Measurements from ENCODE around the gene MACROD2. TPM values are rescaled to one million over a fixed set of nuclear protein-coding genes. Genes with fewer than 3 reads are reported as not detected.

Gene MACROD2
- total RNA-seq, 1 donor from 2014 or later: 6.7 TPM

DNA sequence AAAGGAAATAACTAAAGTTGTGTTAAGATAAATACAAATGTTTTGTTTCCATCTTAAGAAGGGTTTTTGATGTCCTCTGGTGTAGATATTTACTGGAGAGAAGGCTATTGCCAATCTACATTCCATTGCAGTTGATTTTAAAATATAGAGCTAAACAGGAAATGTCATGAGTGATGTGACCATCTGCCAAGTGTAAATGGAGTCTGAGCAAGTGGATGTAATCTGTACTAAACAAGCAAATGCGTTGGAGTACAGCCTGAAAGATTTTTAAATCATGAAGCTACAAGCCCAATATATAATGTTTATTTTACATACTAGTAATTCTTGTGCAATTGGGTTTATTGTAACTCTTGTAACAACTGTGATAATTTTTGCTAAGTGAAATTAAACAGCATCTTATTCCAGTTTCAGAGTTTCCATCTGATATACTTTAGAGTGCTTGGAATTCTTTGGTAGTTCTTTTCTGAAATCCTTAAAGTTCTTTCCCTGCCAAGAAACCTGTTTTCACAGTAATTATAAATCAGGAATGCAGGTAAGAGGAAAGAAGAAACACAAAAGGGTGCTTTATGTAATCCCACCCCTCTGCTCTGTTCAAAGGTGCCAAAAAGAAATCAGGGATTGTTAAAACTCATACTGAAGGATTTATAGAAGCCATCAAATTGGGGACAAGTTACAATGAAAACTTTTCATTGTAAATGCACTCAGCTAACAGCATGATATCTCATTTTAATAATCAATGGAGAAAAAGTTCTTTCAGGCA lies 389.3 kb downstream of the MACROD2 start:
- Mint-ChIP-seq H3K36me3 (no peaks in the 10 kb centered on the region), H3K27ac (no peak overlapping the region), H3K4me1 (ENCODE audit: unreplicated experiment) (peaks cover 6% of the 10 kb centered on the region), H3K4me3 (no peak overlapping the region), H3K9me3 (peaks cover 5% of the 10 kb centered on the region), H3K27me3 (no peaks in the 10 kb centered on the region)
- DNase-seq (ENCODE audit: extremely low spot score, unreplicated experiment): no peak
- TF ChIP-seq, protein P1, sequence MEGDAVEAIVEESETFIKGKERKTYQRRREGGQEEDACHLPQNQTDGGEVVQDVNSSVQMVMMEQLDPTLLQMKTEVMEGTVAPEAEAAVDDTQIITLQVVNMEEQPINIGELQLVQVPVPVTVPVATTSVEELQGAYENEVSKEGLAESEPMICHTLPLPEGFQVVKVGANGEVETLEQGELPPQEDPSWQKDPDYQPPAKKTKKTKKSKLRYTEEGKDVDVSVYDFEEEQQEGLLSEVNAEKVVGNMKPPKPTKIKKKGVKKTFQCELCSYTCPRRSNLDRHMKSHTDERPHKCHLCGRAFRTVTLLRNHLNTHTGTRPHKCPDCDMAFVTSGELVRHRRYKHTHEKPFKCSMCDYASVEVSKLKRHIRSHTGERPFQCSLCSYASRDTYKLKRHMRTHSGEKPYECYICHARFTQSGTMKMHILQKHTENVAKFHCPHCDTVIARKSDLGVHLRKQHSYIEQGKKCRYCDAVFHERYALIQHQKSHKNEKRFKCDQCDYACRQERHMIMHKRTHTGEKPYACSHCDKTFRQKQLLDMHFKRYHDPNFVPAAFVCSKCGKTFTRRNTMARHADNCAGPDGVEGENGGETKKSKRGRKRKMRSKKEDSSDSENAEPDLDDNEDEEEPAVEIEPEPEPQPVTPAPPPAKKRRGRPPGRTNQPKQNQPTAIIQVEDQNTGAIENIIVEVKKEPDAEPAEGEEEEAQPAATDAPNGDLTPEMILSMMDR (conservative IDR thresholded peaks at IDR 0.05): no peak

DNA sequence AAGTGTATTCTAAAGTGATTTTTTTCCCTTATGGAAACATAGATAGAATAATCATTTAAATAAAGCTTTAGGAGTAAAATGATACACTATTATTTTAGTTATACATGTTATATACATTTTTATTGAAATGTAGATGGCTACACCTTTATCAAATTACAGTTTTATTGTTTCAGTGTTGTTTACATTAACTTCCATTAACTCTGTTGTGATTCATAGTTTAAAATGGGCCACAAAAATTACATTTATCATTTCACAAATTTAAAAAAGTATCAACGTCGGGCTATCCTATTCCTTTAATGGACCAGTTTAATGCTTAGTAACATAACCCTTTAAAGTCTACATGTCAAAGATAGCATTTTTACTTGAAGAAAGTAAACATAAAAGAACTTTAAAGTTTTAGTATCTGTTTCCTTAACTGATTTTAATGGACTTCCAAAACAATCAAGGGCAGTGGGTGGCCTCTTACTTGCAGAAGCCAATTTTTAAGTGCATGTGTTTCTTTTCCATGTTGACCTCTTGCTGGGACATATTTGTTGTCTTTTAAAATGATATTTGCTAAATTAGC lies 389.9 kb downstream of the MACROD2 start:
- Mint-ChIP-seq H3K4me1 (ENCODE audit: unreplicated experiment) (peaks cover 6% of the 10 kb centered on the region), H3K27ac (no peak overlapping the region), H3K4me3 (no peak overlapping the region), H3K27me3 (no peaks in the 10 kb centered on the region), H3K9me3 (peaks cover 5% of the 10 kb centered on the region), H3K36me3 (no peaks in the 10 kb centered on the region)
- TF ChIP-seq, protein P1 (conservative IDR thresholded peaks at IDR 0.05): no peak
- DNase-seq (ENCODE audit: extremely low spot score, unreplicated experiment): no peak

DNA sequence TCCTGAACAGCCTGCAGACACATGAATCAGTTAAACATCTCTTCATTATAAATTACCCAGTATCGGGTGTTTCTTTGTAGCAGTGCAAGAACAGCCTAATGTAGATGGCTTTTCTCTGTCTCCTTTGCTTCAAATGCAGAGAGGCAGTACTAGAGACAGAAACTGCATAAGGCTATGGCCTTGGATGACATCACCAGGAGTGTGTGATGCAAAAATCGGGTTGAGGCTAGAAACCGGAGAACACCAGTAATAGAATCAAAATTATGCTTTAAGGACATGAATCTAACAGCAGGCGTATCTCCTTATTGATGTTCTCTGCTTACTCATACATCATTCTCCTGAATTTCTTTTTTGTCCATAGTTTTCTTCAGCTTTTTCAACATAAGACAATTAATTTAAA lies 391.4 kb downstream of the MACROD2 start:
- TF ChIP-seq, protein P1 (conservative IDR thresholded peaks at IDR 0.05): no peak
- Mint-ChIP-seq H3K36me3 (no peaks in the 10 kb centered on the region), H3K4me1 (ENCODE audit: unreplicated experiment) (peaks cover 6% of the 10 kb centered on the region), H3K9me3 (peaks cover 10% of the 10 kb centered on the region), H3K27me3 (no peaks in the 10 kb centered on the region), H3K27ac (no peak overlapping the region), H3K4me3 (no peak overlapping the region)
- DNase-seq (ENCODE audit: extremely low spot score, unreplicated experiment): no peak

DNA sequence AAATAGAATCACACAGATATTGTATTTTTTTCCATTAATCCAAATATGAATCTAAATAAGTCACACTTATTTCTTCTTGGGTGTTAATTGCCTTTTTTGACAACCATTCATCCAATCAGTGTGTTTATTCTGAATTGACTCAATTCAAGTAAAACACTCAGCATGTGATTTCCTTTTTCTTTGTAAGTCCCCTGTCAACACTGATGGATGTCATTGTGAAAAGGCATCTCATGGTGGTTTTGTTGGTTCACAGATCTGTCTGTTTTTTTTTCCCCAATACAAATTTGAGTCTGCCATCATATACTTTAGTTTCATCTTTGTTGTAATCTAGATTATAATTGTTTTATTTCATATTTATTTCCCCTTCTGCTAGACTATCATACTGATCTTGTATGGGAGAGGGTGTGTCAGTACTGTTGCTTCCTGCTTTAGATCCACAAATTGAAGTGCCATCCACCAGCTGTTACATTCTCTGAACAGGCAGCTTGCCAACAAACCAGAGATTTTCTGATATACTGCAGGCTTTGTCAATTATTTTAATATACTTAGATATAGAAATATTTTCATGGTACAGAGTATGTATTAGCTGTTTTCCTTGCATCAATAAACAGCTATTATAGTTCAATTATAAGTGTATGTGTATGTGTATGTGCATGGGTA lies 406.3 kb downstream of the MACROD2 start:
- Mint-ChIP-seq H3K4me1 (ENCODE audit: unreplicated experiment) (peaks cover 7% of the 10 kb centered on the region), H3K9me3 (no peaks in the 10 kb centered on the region), H3K27me3 (no peaks in the 10 kb centered on the region), H3K27ac (no peak overlapping the region), H3K36me3 (no peaks in the 10 kb centered on the region), H3K4me3 (no peak overlapping the region)
- TF ChIP-seq, protein P1 (conservative IDR thresholded peaks at IDR 0.05): no peak
- no peak for DNase-seq (ENCODE audit: extremely low spot score, unreplicated experiment)

DNA sequence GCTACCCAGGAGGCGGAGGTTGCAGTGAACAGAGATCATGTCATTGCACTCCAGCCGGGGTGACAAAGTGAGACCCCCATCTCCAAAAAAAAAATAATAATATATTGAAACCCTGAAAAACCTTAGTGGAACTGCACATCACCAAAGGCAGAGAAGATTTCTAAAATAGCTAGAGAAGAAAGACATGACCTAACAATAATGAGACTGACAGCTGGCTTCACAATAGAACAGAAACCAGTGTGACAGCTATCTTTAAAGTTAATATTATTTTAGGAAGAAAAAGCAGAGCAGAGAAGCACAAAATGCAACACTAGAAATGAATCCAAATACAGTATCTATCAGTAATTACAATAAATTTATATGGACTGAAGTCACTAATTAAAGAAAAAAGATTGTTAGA lies 409.2 kb downstream of the MACROD2 start:
- DNase-seq (ENCODE audit: extremely low spot score, unreplicated experiment): no peak
- no peaks in the 10 kb centered on the region for H3K36me3 Mint-ChIP-seq
- no peak overlapping the region for H3K4me3 Mint-ChIP-seq
- H3K27ac Mint-ChIP-seq: no peak overlapping the region
- TF ChIP-seq, protein P1 (conservative IDR thresholded peaks at IDR 0.05): no peak
- no peaks in the 10 kb centered on the region for H3K27me3 Mint-ChIP-seq
- peaks cover 7% of the 10 kb centered on the region for H3K4me1 Mint-ChIP-seq (ENCODE audit: unreplicated experiment)
- no peaks in the 10 kb centered on the region for H3K9me3 Mint-ChIP-seq
